HG03457 (cell line): Measurements from ENCODE around the gene NAA16.
"Not testable (repeated sequence)": the region's sequence is repeated elsewhere in the genome, so short reads cannot be mapped to it uniquely, and the experiment has no call there.

ENCODE experiments used
- ATAC-seq: cut with Tn5 transposase; IDR thresholded peaks from one replicate; pipeline ENCODE4 v1.9.1; 2021; ENCODE audit warnings: moderate number of reproducible peaks; ENCODE audit not compliant: unreplicated experiment

Gene NAA16

DNA sequence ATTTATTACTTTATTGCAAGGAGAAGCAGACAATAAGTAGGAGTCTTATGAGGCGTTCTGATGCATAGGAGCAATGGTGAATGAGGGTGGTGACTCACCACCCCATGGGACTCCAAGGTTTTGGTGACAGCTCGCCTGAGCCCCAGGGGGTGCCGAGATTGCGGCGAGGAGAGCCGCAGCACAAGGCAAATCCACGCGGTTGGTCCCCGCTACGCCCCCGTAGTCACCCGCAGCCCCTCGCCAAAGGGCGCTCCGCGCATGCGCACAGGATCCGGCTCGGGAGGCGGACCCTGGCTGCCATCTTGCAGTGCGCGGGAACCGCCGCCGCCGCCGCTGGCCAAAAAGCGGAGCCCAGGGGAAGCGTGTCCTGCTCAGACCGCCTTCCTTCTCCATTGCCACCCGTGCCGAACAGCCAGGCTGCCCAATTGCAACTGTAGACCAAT lies at the start of gene NAA16:
TSS of gene NAA16 (plus strand) at position 305 of the 443 bp plus-strand sequence. CDS start 262 bp downstream, outside the sequence.
- peak; percentile 47 for ATAC-seq

DNA sequence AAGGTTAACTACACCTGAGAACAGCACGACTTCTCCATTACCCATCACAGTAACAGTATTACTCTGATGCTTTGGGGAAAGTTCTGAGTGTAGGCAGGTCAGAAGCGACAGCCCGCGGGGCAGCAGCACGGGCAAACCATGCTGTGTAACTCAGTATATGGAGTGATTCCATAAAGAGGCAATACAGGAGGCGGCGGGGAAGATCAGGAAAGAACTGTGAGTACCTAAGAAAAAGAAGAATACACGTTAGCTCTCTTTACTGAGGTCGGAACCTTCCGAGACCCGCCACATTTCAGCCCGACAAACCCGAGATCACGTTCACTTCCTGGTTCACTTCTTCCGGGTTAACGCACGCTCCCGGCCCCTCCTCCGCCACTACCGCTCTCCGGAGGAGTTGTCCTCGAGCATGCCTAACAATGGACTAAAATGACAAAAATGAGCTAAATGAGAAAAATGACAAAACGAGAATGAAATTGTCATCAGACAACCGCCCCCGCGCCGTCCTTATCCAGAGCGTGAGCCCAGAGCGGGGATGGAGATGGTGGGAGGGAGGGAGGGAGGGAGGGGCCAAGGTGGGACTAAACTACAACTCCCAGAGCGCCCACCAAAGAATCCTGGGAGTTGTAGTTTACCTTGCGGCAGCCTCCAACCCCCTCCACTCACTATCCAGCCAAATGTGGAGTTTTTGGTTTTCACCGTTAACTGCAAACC lies 47.7 kb upstream of the NAA16 start, which contains the start of gene MTRF1:
TSS of gene MTRF1 (minus strand) at position 316 of the 711 bp plus-strand sequence. CDS start 2,669 bp downstream, outside the sequence.
- ATAC-seq, result peak; percentile 86

DNA sequence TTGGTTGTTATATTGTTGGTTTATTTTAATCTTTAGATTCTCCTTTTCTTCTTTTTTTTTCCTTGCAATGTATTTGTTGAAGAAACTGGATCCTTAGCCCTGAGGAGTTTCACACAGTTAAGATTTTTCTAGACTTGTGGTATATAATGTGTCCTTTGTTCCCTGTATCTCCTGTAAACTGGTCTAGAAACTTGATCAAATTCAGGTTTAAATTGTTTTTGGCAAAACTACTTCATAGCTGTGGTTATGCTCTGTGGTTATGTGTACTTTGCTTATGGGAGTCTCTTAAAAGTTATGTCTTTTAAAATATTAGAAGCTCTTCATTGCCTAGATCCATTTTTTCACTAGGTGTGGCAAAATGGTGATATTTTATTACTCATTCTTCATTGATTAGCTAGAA lies 44.0 kb upstream of the NAA16 start:
- no peak for ATAC-seq

DNA sequence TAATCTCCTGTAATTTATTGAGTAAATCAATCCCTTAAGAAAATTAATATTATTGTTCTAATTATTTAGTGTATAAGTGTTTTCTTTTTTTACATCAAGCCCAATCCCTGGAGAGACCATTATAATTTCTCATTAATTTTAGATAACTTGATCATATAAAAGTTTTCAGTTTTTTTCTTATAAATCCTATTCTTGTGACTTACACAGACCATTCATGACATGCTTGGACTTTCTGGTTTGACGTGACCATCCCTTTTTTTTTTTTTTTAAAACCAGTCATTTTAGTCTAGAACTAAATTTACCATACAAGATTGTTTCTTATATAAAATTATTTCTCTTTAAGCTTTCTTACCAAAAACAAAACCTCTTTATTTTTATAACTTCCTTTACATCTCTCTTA lies 42.3 kb upstream of the NAA16 start:
- ATAC-seq, result no peak

DNA sequence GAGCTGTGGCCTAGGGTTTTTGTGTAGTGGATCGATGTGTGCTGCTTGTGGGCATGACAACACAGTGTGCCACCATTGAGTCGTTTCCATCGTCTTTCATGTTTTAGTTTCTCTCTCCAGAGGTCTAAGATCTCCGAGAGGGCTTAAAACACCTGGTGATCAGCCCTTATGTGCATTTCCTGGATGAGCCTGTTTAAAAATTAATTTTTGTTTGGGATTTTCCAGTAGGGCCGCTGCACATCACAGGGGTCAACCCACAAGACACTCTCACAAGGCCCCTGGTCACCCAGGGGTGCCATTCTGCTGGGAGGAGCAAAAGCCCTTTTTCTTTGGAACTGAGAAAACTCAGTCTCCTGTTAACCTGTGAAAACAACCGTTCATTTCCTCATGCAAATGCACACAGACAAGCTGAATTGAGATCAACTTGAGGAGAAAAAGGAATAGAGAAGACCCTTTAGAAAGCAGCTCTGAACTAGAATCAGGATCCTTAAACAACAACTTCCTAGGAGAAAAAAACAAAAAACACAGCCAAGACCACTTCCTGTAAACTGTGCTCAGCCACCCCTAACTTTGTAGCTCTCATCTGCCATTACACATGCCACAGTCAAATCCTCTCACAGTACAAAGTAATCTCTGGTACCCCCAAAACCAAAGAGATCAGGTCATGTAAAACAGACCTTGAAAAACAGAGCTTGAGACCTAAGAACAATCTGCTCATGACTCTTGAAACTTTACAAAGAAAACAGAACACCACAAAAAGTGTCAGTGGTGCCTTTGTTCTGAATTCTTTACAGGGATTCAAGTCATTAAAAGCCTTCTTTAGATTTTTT lies 39.4 kb upstream of the NAA16 start:
- no peak for ATAC-seq

DNA sequence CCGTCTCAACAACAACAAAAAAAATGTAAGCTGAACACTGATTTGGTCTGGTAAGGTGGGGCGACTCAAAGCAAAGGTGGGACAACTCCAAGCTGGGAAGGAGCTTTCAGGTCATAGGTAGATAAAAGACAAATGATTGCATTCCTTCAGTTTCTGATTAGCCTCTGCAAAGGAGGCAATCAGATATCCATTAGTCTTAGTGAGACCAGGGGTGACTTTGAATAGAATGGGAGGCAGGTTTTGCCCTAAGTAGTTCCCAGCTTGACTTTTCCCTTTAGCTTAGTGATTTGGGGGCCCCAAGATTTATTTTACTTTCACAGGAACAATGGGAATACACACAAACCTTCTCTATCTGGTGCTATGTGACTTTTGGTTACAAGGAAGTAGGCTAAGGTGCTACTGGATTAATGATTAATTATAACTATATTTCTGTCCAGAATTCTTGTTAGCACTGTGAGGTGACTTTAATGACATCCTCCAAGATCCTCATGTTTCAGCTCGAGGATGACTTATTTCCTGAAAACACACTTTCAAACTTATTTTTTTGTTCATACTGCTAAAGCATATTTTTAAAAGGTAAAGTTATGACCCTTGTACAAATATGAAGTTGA lies 37.1 kb upstream of the NAA16 start:
- no peak for ATAC-seq

DNA sequence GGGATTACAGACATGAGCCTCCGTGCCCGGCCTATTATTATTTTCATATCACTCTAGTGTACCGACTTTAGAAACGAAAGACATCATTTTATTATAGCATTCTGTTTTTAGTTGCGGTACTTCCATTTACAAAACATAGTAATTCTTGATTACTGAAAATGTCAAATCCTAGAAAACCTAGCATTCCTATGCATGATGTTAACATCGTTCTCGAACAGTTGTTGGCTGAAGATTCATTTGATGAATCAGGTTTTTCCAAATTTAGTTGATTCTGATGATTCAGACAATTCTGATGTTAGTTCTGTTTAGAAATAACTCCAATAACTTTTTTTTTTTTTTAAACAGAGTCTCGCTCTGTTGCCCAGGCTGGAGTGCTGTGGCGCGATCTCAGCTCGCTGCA lies 36.2 kb upstream of the NAA16 start:
- no peak for ATAC-seq

DNA sequence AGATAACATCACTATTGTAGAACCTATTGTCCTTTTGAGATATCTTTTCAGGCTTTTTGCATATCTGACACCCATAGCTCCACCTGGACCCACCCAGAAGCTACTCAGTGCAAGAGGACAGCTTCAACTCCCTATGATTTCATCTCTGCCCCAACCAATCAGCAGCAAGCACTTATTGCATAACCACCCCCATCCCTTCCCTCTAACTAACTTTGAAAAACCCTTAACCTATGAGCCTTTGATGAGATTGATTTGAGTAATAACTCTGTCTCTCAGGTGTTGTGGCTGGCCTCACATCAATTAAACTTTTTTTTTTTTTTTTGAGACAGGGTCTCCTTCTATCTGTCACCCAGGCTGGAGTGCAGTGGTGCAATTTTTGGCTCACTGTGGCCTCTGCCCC lies 34.2 kb upstream of the NAA16 start:
- ATAC-seq, result no peak

DNA sequence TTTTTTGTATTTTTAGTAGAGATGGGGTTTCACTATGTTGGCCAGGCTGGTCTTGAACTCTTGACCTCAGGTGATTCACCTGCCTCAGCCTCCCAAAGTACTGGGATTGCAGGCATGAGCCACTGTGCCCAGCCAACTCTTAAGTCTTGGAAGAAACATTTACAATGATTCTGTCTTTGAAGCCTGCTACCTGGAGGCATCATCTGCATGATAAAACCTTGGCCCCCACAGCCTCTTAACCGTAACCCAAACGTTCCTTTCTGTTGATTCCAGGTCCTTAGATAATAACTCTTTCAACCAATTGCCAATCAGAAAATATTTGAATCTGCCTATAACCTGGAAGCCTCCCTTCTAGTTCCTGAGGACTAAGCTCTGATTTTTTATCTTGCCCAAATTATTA lies 31.9 kb upstream of the NAA16 start:
- ATAC-seq, result not testable (repeated sequence)

DNA sequence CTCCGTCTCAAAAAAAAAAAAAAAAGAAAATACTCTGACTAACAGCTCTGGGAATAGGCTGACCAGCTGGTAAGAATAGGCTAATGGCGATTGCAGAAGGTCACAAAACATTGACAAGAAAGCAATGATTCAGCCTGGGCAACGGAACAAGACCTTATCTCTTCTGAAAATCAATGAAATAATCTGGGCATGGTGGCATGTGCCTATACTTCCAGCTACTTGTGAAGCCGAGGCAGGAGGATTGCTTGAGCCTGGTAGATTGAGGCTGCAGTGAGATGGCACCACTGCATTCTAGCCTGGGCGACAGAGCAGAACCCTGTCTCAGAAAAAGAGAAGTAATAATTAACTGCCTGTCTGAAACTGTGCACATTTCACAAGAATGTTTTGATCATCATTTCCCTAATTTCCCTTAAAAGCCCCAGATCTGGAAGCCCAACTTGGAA lies 28.9 kb upstream of the NAA16 start:
- no peak for ATAC-seq

DNA sequence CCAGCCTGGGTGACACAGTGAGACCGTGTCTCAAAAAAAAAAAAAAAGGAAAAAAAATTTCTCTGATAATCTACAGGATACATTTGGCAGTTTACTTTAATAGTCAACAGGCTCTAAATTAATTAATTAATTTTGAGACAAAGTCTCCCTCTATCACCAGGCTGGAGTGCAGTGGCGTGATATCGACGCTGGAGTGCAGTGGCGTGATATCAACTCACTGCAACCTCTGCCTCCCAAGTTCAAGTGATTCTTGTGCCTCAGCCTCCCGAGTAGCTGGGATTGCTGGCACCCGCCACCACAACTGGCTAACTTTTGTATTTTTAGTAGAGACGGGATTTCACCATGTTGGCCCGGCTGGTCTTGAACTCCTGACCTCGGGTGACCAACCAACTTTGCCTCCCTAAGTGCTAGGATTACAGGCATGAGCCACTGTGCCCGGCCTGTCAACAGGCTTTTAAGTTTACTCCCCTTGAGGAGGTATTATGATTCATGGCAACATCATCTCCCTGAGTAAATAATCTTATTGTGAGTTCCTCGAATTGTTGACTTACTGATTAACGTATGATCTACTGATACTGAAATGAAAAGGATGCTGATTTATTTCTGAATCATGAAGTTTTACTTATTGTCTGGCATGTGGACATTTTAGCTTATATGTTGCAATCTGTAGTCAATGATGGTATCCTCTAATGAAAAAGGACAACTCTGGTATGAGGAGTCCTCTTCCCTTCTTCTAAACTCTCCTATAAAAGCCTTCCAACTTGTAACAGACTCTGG lies 26.4 kb upstream of the NAA16 start:
- no peak for ATAC-seq

DNA sequence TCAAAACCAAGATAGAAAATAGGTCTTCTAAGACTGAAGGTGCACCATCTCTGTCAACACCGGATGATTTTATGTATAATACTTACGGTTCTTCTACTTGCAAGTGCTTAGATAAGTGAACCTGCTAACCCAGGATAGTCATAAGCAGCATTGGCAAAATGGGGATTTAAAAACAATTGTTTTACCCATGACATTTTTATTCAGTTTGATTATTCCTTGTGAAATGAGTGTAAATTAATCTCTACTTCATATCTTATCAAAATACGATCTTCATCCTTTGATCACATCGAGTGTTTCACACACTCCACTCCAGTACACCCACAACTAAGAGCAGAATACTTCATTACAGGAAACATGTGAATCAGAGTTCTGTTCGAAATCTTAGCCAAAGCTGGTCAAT lies 24.7 kb upstream of the NAA16 start:
- no peak for ATAC-seq

DNA sequence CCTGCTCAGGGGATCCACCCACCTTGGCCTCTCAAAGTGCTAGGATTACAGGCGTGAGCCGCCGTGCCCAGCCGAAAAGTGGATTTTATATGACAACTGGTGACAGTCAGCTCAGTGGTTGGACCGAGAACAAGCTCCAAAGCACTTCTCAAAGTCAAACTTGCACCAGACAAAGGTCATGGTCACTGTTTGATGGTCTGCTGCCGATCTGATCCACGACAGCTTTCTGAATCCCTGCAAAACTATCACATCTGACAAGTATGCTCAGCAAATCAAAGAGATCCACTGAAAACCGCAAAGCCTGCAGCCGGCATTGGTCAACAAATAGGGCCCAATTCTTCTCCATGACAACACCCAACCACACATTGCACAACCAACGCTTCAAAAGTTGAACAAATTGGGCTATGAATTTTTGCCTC lies 21.6 kb upstream of the NAA16 start:
- no peak for ATAC-seq

DNA sequence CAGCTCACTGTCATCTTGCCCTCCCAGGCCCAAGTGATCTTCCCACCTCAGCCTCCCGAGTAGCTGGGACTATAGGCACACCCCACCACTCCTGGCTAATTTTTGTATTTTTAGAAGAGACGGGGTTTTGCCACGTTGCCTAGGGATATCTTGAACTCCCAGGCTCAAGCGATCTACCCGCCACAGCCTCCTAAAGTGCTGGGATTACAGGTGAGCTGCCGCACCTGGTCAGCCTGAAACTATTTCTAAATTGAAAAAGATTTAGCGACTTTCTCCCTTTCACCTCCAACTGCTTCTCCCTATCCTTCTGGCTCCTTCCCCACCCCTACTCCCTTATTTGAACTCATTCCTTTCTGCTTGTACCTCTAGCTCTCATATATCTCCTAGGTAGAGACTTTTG lies 19.8 kb upstream of the NAA16 start:
- ATAC-seq, result no peak

DNA sequence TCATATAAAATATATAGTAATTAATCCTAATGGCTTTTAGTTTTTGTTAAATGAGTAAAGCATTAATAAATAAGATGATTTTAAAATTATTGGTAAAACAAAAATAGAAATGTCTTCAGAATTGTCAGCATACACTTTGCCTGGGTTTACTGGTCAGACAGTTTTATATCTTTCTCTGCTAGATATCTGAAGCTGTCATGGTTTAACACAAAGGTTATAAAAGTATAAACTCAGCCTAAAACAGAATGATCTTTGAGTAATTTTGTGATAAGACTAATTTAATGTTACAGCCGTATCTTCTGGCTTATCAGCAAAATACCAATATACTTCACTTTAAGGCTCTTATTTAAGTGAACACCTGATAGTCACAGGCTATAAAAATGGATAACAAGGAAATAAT lies 17.8 kb upstream of the NAA16 start:
- no peak for ATAC-seq

DNA sequence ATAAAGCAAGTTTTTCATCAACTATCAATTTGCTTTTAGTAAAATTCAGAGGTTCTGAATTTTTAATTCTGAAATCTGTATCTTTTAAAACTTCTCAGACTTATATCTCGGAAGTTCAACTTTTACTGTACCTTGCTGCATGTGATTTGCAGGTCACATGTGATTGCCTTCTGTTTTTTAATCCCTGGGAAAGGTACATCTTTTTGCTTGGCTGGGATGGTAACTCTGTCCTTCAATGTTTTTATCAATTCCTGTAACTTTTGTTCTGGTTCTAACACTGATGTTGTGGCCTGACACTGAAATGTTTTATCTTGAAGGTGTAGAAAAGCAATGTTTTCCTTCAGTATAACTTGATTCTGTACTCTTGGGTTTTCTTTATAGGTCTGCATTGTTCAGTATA lies 16.2 kb upstream of the NAA16 start:
- no peak for ATAC-seq

DNA sequence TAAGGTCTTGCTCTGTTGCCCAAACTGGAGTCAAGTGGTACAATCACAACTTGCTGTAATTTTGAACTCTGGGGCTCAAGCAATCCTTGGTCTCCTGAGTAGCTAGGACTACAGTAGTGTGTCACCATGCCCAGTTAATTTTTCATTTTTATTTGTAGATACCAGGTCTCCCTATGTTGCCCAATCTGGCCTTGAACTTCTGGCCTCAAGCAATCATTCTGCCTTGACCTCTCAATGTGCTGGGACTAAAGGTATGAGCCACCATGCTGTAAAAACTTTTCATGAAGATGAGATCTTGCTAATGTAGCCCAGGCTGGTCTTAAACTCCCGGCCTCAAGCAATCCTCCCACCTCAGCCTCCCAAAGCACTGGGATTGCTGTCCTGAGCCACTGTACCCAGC lies 15.1 kb upstream of the NAA16 start:
- ATAC-seq, result no peak

DNA sequence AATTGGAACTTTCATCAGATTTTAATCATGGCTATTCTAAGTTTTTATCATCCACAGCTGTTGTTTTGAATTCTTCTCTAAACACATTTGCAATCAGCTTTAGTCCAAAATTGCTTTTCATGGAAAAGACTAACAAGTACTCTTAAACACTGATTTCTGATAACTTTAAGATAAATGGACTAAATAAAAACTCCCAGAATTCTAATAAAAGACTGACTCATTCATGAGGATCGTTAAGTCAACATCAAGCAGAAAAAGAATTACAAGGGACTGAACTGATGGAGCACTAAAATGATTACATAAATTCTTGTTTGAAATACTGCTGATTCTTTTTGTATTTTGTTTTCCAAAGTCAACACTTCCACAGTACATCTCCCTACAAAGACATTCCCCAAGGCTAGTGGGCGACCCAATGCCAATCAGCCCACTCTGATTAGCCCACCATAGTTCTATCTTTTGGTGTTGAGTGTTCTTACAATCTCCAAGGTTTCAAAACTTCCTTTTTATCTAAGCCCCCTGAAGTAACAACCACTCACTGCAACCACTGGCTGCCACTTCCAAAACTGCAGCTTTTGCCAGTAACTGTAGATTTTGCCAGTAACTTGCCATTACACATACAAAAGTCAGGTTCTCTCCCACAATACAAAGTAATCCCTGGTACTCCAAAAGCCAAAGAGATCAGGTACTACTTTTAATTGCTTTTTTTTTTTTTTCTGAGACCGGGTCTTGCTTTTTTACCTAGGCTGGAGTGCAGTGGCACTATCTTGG lies 14.0 kb upstream of the NAA16 start:
- ATAC-seq, result no peak

DNA sequence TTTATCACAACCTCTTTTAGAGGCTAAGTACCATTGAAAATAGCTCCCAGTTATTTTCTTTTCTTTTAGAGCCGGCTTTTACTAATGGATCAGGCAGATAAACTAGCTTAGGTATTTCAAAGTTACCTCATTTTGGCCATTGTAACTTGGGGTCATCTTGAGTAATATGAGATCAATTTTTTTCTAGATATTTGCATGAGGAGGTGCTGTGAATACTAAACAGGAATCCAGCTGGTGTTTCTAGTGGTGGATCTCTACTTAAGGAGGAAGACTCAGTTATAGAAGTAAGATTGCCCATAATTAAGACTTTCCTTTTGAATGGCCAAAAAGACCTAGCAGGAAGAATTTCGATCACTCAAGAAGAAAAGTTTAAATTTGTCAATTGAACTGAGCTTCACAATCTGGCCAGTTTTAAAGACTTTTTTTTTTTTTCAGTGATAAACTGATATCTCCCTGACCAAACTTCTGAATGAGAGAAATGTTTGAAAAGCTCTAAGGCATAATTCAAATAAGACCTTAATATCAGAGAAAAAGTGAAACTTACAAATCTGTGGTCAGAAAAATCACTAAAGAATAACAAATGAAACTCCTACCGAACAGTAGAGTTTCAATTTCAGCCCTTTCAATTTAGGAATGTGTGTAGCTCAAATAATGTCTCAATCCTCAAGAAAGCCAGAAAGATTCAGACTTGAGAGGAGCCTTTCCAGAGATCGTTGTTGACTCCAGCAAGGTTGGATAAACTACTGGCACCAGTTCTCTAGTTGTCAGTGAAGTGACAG lies 11.6 kb upstream of the NAA16 start:
- no peak for ATAC-seq
